HUES64 (cell line): Measurements from ENCODE around the gene SCG2.

Experiments used
- H3K27ac ChIP-seq: 2 replicates; pipeline ENCODE4 v1.7.0; 2013; ENCODE audit warnings: low read depth, low read length, inconsistent platforms
- H3K27me3 ChIP-seq: 2 replicates; pipeline ENCODE4 v1.6.1; 2013; ENCODE audit warnings: mild to moderate bottlenecking, low read length; ENCODE audit not compliant: insufficient read depth
- H3K36me3 ChIP-seq: 2 replicates; pipeline ENCODE4 v1.6.1; 2013; ENCODE audit warnings: mild to moderate bottlenecking, low read length; ENCODE audit not compliant: insufficient read depth
- H3K4me1 ChIP-seq: 2 replicates; pipeline ENCODE4 v1.6.1; 2013; ENCODE audit warnings: mild to moderate bottlenecking, low read length, moderate library complexity; ENCODE audit not compliant: insufficient read depth
- H3K4me3 ChIP-seq: 2 replicates; pipeline ENCODE4 v1.5.1; 2013; ENCODE audit warnings: mild to moderate bottlenecking, low read length, moderate library complexity
- H3K9ac ChIP-seq: 2 replicates; pipeline ENCODE4 v1.6.1; 2013; ENCODE audit warnings: mild to moderate bottlenecking, low read depth, low read length
- H3K9me3 ChIP-seq: 2 replicates; pipeline ENCODE4 v1.6.1; 2013; ENCODE audit warnings: low read depth, low read length; ENCODE audit not compliant: insufficient read depth
- WGBS: fragments of 150-250, 120-280 bp; methylation state at CpG from one replicate; pipeline ENCODE4 v1.1.7; 2013; ENCODE audit warnings: missing lambda C conversion rate; 5-methylcytosine and 5-hydroxymethylcytosine counted together

Gene SCG2

GRCh38 chr2:223607476-223607875, 5.3 kb upstream of the SCG2 start:
- H3K4me3 ChIP-seq, result no peak overlapping the region
- no peak overlapping the region for H3K9ac ChIP-seq
- no peaks in the 10 kb centered on the region for H3K4me1 ChIP-seq
- WGBS, result 80% methylated on average over 2 of the region's 5 CpGs
- peaks cover 37% of the 10 kb centered on the region for H3K27me3 ChIP-seq
- H3K9me3 ChIP-seq, result no peaks in the 10 kb centered on the region
- H3K27ac ChIP-seq, result no peak overlapping the region
- H3K36me3 ChIP-seq, result no peaks in the 10 kb centered on the region

GRCh38 chr2:223606946-223607345, 4.8 kb upstream of the SCG2 start:
- H3K9me3 ChIP-seq, result no peaks in the 10 kb centered on the region
- H3K4me1 ChIP-seq, result no peaks in the 10 kb centered on the region
- 64% methylated on average over 1 of the region's 1 CpG for WGBS
- no peak overlapping the region for H3K27ac ChIP-seq
- no peaks in the 10 kb centered on the region for H3K36me3 ChIP-seq
- no peak overlapping the region for H3K9ac ChIP-seq
- no peak overlapping the region for H3K4me3 ChIP-seq
- peaks cover 32% of the 10 kb centered on the region for H3K27me3 ChIP-seq

GRCh38 chr2:223604231-223604630, 2.1 kb upstream of the SCG2 start:
- no peaks in the 10 kb centered on the region for H3K9me3 ChIP-seq
- H3K36me3 ChIP-seq, result no peaks in the 10 kb centered on the region
- WGBS, result 93% methylated on average over 2 of the region's 2 CpGs
- H3K27me3 ChIP-seq, result peaks cover 10% of the 10 kb centered on the region; the same call in 1 of the 2 replicates
- H3K4me1 ChIP-seq, result no peaks in the 10 kb centered on the region
- no peak overlapping the region for H3K27ac ChIP-seq
- H3K9ac ChIP-seq, result no peak overlapping the region
- no peak overlapping the region for H3K4me3 ChIP-seq

GRCh38 chr2:223602972-223603371, 811 bp upstream of the SCG2 start:
- WGBS, result 90% methylated on average over 2 of the region's 2 CpGs
- no peaks in the 10 kb centered on the region for H3K4me1 ChIP-seq
- no peaks in the 10 kb centered on the region for H3K36me3 ChIP-seq
- no peak overlapping the region for H3K9ac ChIP-seq
- H3K27ac ChIP-seq, result no peak overlapping the region
- H3K4me3 ChIP-seq, result no peak overlapping the region
- H3K9me3 ChIP-seq, result no peaks in the 10 kb centered on the region
- peaks cover 10% of the 10 kb centered on the region; the same call in 1 of the 2 replicates for H3K27me3 ChIP-seq

GRCh38 chr2:223601018-223601417, 1.1 kb downstream of the SCG2 start:
- H3K4me1 ChIP-seq, result no peaks in the 10 kb centered on the region
- H3K27me3 ChIP-seq, result peaks cover 10% of the 10 kb centered on the region; the same call in 1 of the 2 replicates
- no peak overlapping the region for H3K4me3 ChIP-seq
- no peak overlapping the region for H3K27ac ChIP-seq
- H3K9ac ChIP-seq, result no peak overlapping the region
- no peaks in the 10 kb centered on the region for H3K36me3 ChIP-seq
- H3K9me3 ChIP-seq, result no peaks in the 10 kb centered on the region

GRCh38 chr2:223599640-223600380, 2.4 kb downstream of the SCG2 start:
- H3K9me3 ChIP-seq, result no peaks in the 10 kb centered on the region
- H3K9ac ChIP-seq, result no peak overlapping the region
- H3K27me3 ChIP-seq, result peaks cover 10% of the 10 kb centered on the region; the same call in 1 of the 2 replicates
- H3K4me3 ChIP-seq, result no peak overlapping the region
- H3K4me1 ChIP-seq, result no peaks in the 10 kb centered on the region
- H3K27ac ChIP-seq, result no peak overlapping the region
- no peaks in the 10 kb centered on the region for H3K36me3 ChIP-seq
- WGBS, result 91% methylated on average over 5 of the region's 6 CpGs

GRCh38 chr2:223598994-223599639, 3.0 kb downstream of the SCG2 start:
- Histone ChIP-seq H3K4me3 (no peak overlapping the region), H3K36me3 (no peaks in the 10 kb centered on the region), H3K4me1 (no peaks in the 10 kb centered on the region), H3K27me3 (peaks cover 8% of the 10 kb centered on the region; the same call in 1 of the 2 replicates), H3K9ac (no peak overlapping the region), H3K27ac (no peak overlapping the region), H3K9me3 (no peaks in the 10 kb centered on the region)
- 95% methylated on average over 2 of the region's 2 CpGs for WGBS

GRCh38 chr2:223597076-223597475, 5.1 kb downstream of the SCG2 start:
- Histone ChIP-seq H3K9ac (no peak overlapping the region), H3K4me3 (no peak overlapping the region), H3K36me3 (no peaks in the 10 kb centered on the region), H3K27ac (no peak overlapping the region), H3K9me3 (no peaks in the 10 kb centered on the region), H3K27me3 (no peaks in the 10 kb centered on the region), H3K4me1 (no peaks in the 10 kb centered on the region)

GRCh38 chr2:223596208-223596607, 6.0 kb downstream of the SCG2 start:
- no peak overlapping the region for H3K4me3 ChIP-seq
- no peaks in the 10 kb centered on the region for H3K36me3 ChIP-seq
- H3K4me1 ChIP-seq, result no peaks in the 10 kb centered on the region
- no peaks in the 10 kb centered on the region for H3K9me3 ChIP-seq
- 100% methylated on average over 1 of the region's 1 CpG for WGBS
- H3K27me3 ChIP-seq, result no peaks in the 10 kb centered on the region
- no peak overlapping the region for H3K27ac ChIP-seq
- no peak overlapping the region for H3K9ac ChIP-seq

- Histone ChIP-seq H3K4me3 (no peak overlapping the region), H3K27me3 (no peaks in the 10 kb centered on the region), H3K4me1 (no peaks in the 10 kb centered on the region), H3K36me3 (no peaks in the 10 kb centered on the region), H3K27ac (no peak overlapping the region), H3K9me3 (no peaks in the 10 kb centered on the region), H3K9ac (no peak overlapping the region)
- WGBS, result 91% methylated on average over 4 of the region's 4 CpGs
These were observed 7.3 kb downstream of the SCG2 start for GRCh38 chr2:223594831-223595230.

- Histone ChIP-seq H3K27me3 (no peaks in the 10 kb centered on the region), H3K27ac (no peak overlapping the region), H3K4me3 (no peak overlapping the region), H3K9me3 (no peaks in the 10 kb centered on the region), H3K4me1 (no peaks in the 10 kb centered on the region), H3K36me3 (no peaks in the 10 kb centered on the region), H3K9ac (no peak overlapping the region)
- 100% methylated on average over 2 of the region's 2 CpGs for WGBS
These were observed 7.9 kb downstream of the SCG2 start for GRCh38 chr2:223594259-223594658.
